ENCODE measurements around the gene LRRC47.

DNA sequence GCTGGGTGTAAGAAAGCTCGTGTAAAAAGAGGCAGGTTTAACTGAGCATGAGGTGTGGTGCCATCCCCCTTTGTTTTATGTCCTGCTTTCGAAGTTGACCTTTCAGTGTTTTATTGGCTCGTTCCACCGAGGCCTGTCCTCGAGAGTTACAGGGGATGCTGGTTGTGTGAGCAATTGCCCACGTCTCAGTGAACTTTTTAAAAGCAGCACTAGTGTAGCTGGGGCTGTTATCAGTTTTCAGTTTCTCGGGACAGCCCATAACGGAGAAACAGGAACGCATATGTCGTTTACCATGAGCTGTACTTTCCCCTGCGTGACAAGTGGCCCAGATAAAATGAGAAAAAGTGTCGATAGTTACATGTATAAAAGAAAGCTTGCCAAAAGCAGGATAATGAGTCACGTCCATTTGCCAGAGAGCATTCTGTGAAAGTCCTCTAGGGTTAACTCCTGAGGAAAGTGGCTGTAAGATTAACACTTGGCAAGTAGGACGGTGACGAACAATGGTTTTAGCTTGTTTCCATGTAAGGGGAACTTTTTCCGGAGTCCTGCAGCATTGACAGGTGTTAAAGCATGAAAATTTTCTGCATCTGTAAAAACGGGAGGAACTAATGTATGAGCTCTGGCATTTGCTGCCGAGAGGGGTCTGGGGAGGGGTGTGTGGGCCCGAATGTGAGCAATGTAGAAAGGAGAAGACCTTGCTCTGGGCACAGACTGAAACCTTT lies 7.8 kb upstream of the LRRC47 start:
- no peak for TF ChIP-seq POLR2A (IDR thresholded peaks at IDR 0.05)
- no peak for TF ChIP-seq CTCF (IDR thresholded peaks at IDR 0.05)
- TF ChIP-seq POLR2AphosphoS5 (IDR thresholded peaks at IDR 0.05): no peak

All from stomach (tissue), 4 donors.